GM18870 (cell line): ENCODE results near the gene LRCOL1.

ENCODE experiments used
- ATAC-seq: cut with Tn5 transposase; IDR thresholded peaks from one replicate; pipeline ENCODE4 v1.9.1; 2021; ENCODE audit warnings: moderate library complexity; ENCODE audit not compliant: unreplicated experiment

LRCOL1 gene

DNA sequence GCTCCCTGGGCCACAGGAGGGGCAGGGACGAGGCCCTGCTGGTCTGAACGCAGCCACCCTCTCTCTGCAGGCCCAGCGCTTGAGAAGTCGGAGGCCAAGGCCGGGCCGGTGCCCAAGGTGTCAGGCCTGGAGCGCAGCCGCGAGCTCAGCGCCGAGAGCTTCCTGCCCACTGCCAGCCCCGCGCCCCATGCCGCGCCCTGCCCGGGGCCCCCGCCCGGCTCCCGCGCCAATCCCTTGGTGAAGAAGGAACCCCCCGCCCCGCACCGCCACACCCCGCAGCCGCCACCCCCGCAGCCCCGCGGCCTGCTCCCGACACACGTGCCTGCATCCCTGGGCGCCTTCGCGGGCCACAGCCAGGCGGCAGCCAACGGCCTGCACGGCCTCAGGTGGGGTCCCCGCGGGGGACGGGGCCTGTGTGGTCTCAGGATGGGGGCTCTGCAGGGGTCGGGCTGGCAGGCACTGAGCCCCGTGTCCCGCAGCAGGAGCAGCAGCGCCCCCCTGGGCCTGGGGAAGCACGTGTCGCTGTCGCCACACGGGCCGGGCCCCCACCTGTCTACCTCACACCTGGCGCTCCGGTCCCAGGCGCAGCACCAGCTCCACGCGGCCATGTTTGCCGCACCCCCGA is 40.4 kb downstream of the LRCOL1 start:
- ATAC-seq: no peak

DNA sequence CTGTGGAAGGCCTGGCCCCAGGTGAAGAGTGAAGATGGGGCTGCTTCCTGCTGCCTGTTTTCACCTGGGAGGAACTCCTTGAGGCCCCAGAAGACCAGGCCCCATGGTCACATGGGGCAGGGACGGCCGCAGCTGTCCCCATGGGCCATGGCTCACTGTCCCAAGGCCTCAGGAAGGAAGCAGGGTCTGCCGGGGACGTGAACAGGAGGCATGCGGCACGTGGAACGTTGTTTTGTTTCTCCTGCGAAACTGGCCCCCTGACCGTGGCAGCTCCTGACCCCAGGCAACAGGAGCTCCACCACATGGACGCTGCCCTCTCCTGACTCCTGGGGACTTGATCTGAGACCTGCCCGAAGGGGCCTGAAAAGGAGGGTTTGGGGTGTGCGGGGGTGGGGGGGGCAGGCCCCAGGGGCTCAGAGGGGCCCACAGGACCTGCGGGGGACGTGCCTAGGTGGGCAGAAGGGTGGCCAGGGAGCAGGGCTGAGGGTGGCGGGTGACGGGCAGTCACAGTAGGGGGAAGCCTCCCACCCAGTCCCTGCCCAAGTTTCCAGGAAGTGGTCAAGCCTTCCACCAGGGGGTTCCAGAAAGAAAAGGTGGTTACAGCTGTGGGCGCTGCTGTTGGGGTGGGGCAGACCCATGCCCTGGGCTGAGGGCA is 41.4 kb downstream of the LRCOL1 start:
- ATAC-seq: no peak

- ATAC-seq: no peak
These were observed 42.1 kb downstream of the LRCOL1 start for GRCh38 chr12:132568301-132568700.

DNA sequence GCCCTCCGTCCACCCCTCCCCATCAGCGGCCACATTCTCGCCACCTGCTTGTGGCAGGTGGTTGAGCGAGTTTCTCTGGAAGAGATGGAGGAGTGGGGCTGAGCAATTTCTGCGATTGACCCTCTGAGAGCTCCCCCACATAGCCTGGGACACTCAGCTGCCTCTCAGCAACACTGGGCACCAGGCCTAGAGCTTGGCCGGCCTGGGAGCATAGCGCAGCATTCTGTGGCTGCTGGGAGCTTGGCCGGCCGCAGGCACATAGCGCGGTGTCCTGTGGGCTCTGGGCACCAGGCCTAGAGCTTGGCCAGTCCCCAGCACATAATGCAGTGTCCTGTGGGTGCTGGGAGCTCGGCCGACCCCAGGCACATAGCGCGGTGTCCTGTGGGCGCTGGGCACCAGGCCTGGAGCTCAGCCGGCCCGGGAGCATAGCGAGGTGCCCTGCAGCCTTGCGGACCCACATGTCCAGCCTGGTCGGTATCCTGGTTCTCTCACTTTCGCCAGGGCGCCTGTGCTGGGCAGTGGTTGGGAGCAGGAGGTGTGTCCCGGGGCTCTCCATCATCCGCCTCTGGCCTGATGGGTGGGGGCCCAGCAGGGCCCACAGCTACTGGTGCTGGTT is 43.8 kb downstream of the LRCOL1 start:
- no peak for ATAC-seq

DNA sequence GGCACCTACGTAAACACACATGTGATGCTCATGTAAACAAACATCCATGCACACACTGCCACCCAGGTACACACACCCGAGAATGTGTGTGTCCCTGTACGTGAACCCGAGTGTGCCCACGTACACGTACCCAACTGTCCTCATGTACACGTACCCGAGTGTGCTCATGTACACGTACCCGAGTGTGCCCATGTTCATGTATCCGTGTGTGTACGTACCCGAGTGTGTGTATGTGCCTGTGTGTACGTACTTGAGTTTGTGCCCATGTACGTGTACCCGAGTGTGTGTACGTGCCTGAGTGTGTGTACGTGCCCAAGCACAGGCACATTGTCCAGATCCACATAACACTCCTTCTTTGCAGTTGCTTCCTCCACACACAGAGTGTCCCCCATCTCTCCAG is 45.0 kb downstream of the LRCOL1 start:
- ATAC-seq: no peak

DNA sequence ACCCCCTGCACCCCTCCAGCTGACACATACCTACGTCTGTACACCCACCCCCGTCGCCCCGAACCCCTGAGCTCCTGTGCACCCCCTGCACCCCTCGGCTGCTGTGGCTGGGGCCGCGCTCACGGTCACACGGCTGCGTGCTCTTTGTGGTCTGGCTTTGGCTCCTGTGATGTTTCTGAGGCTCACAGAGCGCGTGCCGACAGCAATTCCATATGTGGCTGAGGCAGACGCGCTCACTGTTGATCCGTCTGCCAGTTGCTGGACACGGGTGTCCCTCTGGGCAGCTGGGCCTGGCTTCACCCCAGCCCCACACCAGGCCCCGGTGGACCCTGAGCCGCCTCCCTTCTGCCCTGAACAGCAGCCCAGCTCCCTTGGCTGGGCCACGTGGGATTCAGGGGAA is 46.5 kb downstream of the LRCOL1 start:
- no peak for ATAC-seq

- ATAC-seq: no peak
These were observed 47.8 kb downstream of the LRCOL1 start for GRCh38 chr12:132562489-132563021.

DNA sequence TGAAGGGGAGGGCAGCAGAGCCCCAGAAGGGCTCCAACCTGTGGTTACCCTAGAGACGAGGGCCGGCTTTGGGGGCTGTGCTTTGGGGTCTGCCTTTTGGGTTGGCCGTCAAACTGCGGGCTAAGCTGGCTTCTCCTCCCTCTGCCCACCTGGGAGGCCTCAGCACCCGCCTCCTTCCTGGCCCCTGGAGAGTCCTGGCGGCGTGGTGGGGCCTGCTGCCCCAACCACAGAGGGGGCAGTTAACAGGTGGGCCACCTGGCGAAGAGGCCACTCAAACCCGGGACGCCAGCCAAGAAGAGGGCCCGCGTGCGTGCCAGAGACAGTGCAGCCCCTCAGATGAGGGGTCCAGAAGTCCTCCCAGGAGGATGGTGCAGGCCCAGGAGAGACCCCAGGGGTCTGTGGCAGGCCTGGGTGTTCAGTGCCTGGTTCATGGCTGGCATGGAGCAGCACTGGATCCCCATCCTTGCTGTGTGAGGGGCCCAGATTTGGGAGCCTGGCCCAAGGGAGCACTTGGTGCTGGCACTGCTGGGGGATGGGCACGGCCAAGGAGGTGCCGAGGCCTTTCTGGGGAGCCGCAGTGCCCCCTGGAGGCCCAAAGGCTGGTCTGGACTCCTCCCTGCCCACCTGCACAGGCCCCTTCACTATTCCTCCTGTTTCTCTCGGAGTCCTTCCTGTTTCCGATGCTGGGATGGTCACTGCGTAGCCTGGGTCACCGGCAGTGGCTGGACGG is 48.8 kb downstream of the LRCOL1 start:
- ATAC-seq: no peak

GRCh38 chr12:132560614-132561426 is 49.6 kb downstream of the LRCOL1 start:
- no peak for ATAC-seq

- ATAC-seq: no peak
These were observed 50.1 kb downstream of the LRCOL1 start for GRCh38 chr12:132560364-132560613.

GRCh38 chr12:132559652-132560363 is 50.6 kb downstream of the LRCOL1 start:
- no peak for ATAC-seq

GRCh38 chr12:132558861-132559623 is 51.3 kb downstream of the LRCOL1 start:
- no peak for ATAC-seq

DNA sequence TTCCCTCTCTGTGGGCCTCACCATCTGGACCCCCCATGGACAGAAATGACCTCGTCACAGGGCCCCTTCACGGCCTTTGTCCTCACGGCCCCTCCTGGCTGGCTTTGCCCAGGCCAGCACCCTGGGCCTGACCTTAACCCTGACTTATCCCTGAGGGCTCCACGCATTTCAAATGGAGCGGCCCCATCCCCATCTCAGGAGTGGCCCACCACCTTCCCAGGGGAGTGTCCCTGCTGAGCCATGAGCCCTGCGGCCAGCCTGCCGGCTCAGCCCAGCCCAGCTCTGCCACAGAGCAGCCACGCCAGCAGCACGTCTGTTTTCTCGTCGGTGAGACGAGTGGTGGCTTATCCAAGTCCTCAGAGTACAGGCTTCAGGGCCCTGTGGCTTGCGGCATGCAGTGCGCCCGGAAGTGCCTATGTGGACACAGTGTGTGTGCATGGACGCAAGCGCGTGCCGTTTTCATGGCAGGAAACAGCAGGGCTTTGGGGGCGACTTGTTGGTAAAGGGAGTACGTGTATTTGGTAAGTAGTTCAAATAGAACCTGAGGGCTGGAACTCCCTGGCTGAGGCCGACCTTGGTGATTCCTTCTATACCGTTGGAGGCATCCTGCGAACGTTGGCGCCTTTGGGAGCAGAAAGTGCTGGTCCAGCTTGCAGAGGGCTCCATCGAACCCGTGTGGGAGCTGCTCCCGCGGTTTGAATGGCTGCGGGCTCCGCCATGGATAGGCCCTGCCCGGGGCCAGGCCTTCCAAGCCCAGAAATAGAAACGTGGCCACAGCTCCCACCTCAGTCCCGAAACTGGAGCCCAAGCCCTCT is 52.1 kb downstream of the LRCOL1 start:
- no peak for ATAC-seq

GRCh38 chr12:132557291-132558015 is 52.9 kb downstream of the LRCOL1 start:
- ATAC-seq: no peak

DNA sequence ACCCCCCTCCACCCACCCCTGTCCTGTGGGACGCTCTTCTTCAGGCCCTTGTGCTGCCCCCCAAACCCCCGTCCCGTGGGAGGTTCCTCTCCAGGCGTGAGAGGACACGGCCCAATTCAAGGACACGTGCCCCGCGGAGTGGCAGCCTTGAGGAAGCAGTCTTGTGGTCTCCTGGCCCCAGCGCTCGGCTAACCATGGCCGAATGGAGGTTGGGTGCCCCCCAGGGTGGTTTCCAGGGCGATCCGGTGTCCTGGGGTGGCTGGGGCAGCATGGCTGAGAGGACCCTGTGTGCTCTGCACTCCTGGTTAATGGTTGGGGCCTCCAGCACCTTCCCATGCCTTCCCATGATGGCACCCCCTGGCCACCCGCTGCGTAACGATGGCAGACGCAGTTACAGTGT is 53.6 kb downstream of the LRCOL1 start:
- ATAC-seq: no peak

DNA sequence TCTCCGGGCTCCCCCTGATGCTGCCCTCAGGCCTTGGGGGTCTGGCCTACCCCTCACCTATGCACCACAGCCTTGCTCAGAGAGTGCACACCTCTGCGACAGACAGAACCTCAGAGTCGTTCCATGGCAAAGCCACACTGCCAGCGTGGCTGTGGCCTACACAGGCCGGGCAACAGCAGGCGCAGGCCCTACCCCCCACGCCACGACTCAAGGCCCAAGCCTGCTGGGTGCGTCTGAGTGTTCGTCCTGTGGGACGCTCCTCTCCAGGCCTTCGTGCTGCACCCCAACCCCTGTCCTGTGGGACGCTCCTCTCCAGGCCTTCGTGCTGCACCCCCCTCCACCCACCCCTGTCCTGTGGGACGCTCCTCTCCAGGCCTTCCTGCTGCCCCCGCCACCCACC is 54.2 kb downstream of the LRCOL1 start:
- ATAC-seq: no peak

GRCh38 chr12:132555686-132556085 is 54.7 kb downstream of the LRCOL1 start:
- ATAC-seq: no peak
